Endothelial cell of umbilical vein (primary cell): Measurements from ENCODE around the gene RBM42. TPM values are rescaled to one million over a fixed set of nuclear protein-coding genes. Genes with fewer than 3 reads are reported as not detected.
A peak's percentile ranks its signal among the peaks of the same experiment; 100 is the strongest.

Source experiments
- BruUV-seq: library from RNA; stranded (reverse); fragments of 400-500 nt; replicated peaks from 2 replicates; lab custom pipeline; 2021; lab: Mats Ljungman, UMichigan
- CTCF ChIA-PET: fragments of 300-600, 350-600 bp; sonication (Branson Sonifier 250); formaldehyde crosslinking; loops from one replicate; lab custom pipeline; 2021; ENCODE audit warnings: antibody characterized with exemption, inconsistent platforms; lab: Charles Lee
- POLR2A ChIA-PET: fragments of 300-600, 350-600 bp; sonication (Branson Sonifier 250); formaldehyde crosslinking; loops from one replicate; lab custom pipeline; 2021; ENCODE audit warnings: antibody characterized with exemption, inconsistent platforms; lab: Charles Lee
- DNase-seq: peaks from one replicate; pipeline ENCODE4 v3.0.0-alpha.2; 2011; ENCODE audit warnings: low read depth, low spot score
- FAIRE-seq: peaks from 2 replicates; lab custom pipeline; 2011; peaks lifted over from hg19 to GRCh38; lab: Jason Lieb, UNC
- H2AFZ ChIP-seq: 2 replicates; pipeline ENCODE4 v1.6.0; 2012; ENCODE audit warnings: low read depth, low read length, control low read depth, inconsistent platforms
- H3K27ac ChIP-seq: 2 replicates; pipeline ENCODE4 v1.5.1; 2011; ENCODE audit warnings: low read depth, mild to moderate bottlenecking, control low read depth, low read length, moderate library complexity; ENCODE audit not compliant: insufficient read depth
- H3K27me3 ChIP-seq, 2 experiments: 2 replicates each; pipeline versions ENCODE4 v1.6.0 to v1.6.1; 2011; ENCODE audit warnings: low read length in 2 of 2, mixed read lengths in 1 of 2; ENCODE audit not compliant: control insufficient read depth in 2 of 2, insufficient read depth in 2 of 2
- H3K36me3 ChIP-seq, 2 experiments: 2 replicates in 1 of 2; 3 replicates in 1 of 2; pipeline ENCODE4 v1.5.1; 2011; ENCODE audit warnings: low read length in 2 of 2, mild to moderate bottlenecking in 1 of 2, moderate library complexity in 1 of 2; ENCODE audit not compliant: control insufficient read depth in 2 of 2, insufficient read depth in 2 of 2; ENCODE audit errors: extremely low read depth in 1 of 2
- H3K4me1 ChIP-seq: 3 replicates; pipeline ENCODE4 v1.5.1; 2011; ENCODE audit warnings: mild to moderate bottlenecking, low read length; ENCODE audit not compliant: control insufficient read depth, insufficient read depth; ENCODE audit errors: extremely low read depth
- H3K4me2 ChIP-seq: 2 replicates; pipeline ENCODE4 v1.6.1; 2011; ENCODE audit warnings: low read length, control low read depth, mixed read lengths; ENCODE audit not compliant: insufficient read depth
- H3K4me3 ChIP-seq, 3 experiments: fragments of 200-600 bp in 1 of 3; sonication (generic), shearing (Covaris generic) in 1 of 3; replicated peaks in 1 of 3; 2 replicates each; pipeline ENCODE4 v1.5.1; 2011 to 2016; ENCODE audit warnings: control low read depth in 3 of 3, low read length in 3 of 3, mild to moderate bottlenecking in 2 of 3, inconsistent platforms in 1 of 3, low read depth in 1 of 3, moderate library complexity in 1 of 3; ENCODE audit not compliant: insufficient read depth in 1 of 3
- H3K79me2 ChIP-seq: 2 replicates; pipeline ENCODE4 v1.6.0; 2012; ENCODE audit warnings: low read length, inconsistent platforms; ENCODE audit not compliant: control insufficient read depth, insufficient read depth
- H3K9ac ChIP-seq: replicated peaks from 2 replicates; pipeline ENCODE3; 2011; ENCODE audit warnings: low read length, control low read depth; ENCODE audit not compliant: insufficient read depth; ENCODE audit errors: extremely low read depth
- H3K9me1 ChIP-seq: replicated peaks from 3 replicates; pipeline ENCODE4 v1.6.0; 2011; ENCODE audit warnings: mild to moderate bottlenecking, low read length; ENCODE audit not compliant: control insufficient read depth, insufficient read depth; ENCODE audit errors: extremely low read depth
- H3K9me3 ChIP-seq: replicated peaks from 2 replicates; pipeline ENCODE4 v1.5.1; 2012; ENCODE audit warnings: low read length, inconsistent platforms; ENCODE audit not compliant: control insufficient read depth, insufficient read depth
- H4K20me1 ChIP-seq: replicated peaks from 2 replicates; pipeline ENCODE3; 2011; ENCODE audit warnings: mild to moderate bottlenecking, low read length; ENCODE audit not compliant: control insufficient read depth, insufficient read depth; ENCODE audit errors: extremely low read depth
- CTCF ChIP-seq, 2 donors: IDR thresholded peaks; 1 replicate in 1 of 2; 2 replicates in 1 of 2; pipeline ENCODE4 v1.5.1; 2011; ENCODE audit warnings: low read length in 2 of 2, mild to moderate bottlenecking in 2 of 2, moderate library complexity in 2 of 2, control low read depth in 1 of 2, inconsistent platforms in 1 of 2, low read depth in 1 of 2; ENCODE audit not compliant: insufficient read depth in 1 of 2; ENCODE audit errors: extremely low read depth in 1 of 2
- EZH2 ChIP-seq: IDR thresholded peaks from 2 replicates; pipeline ENCODE4 v1.6.1; 2012; ENCODE audit warnings: borderline replicate concordance, low read depth, mild to moderate bottlenecking, moderate library complexity, low read length, inconsistent platforms; ENCODE audit not compliant: severe bottlenecking
- FOS ChIP-seq: IDR thresholded peaks from 2 replicates; pipeline ENCODE4 v1.6.1; 2011; ENCODE audit warnings: mild to moderate bottlenecking, low read length, moderate library complexity, borderline replicate concordance; ENCODE audit not compliant: insufficient read depth
- GATA2 ChIP-seq: IDR thresholded peaks from 2 replicates; pipeline ENCODE4 v1.7.0; 2011; ENCODE audit warnings: low read depth, mild to moderate bottlenecking, moderate library complexity, mixed read lengths, low read length; ENCODE audit not compliant: insufficient read length, insufficient read depth
- JUN ChIP-seq: IDR thresholded peaks from 2 replicates; pipeline ENCODE4 v1.6.1; 2011; ENCODE audit warnings: borderline replicate concordance, low read depth; ENCODE audit not compliant: insufficient read length, insufficient read depth
- MYC ChIP-seq: IDR thresholded peaks from one replicate; pipeline ENCODE4 v1.6.1; 2011; ENCODE audit warnings: mild to moderate bottlenecking, low read depth, low read length
- POLR2A ChIP-seq: IDR thresholded peaks from 2 replicates; pipeline ENCODE4 v1.6.1; 2012; ENCODE audit warnings: low read depth, mild to moderate bottlenecking, control low read depth, low read length
- POLR2AphosphoS5 ChIP-seq: IDR thresholded peaks from 2 replicates; pipeline ENCODE4 v1.6.1; 2012; ENCODE audit warnings: low read depth, mild to moderate bottlenecking, control low read depth, low read length, moderate library complexity; ENCODE audit not compliant: insufficient read depth
- dilution Hi-C: fragments of 300-500 bp; cut with MboI; formaldehyde crosslinking; loops from one replicate; pipeline ENCODE4 v1.15.0; 2019; ENCODE audit warnings: low sequenced_read_pairs; ENCODE audit not compliant: extremely low pct_ligation_motif_present
- intact Hi-C: fragments of 100-400 bp; cut with micrococcal nuclease; formaldehyde crosslinking; loops from one replicate; pipeline ENCODE4 v1.10.0; 2022
- polyA plus RNA-seq, 4 experiments: library from polyadenylated mRNA; depleted of rRNA in 3 of 4; stranded (reverse) in 3 of 4; unstranded in 1 of 4; fragments of >200 nt; gene quantifications; 2 replicates each; pipeline versions ENCODE4 v1.2.1 to v1.2.3, GENCODE V29; 2011 to 2012; ENCODE audit warnings: missing spikeins in 1 of 4
- total RNA-seq: library from RNA; stranded (reverse); gene quantifications from 2 replicates; pipeline ENCODE4 v1.2.3, GENCODE V29; 2021
- TF ChIP-seq, protein P1 (sequence below): IDR thresholded peaks from 2 replicates; pipeline ENCODE4 v1.6.1; 2011; ENCODE audit not compliant: insufficient read depth, insufficient read length

Gene RBM42
- total and polyA plus RNA-seq, 2 donors (not counting 3 experiments of a cell fraction or from before 2014, with no cell fraction given) = 78.3 to 97.3 TPM

DNA sequence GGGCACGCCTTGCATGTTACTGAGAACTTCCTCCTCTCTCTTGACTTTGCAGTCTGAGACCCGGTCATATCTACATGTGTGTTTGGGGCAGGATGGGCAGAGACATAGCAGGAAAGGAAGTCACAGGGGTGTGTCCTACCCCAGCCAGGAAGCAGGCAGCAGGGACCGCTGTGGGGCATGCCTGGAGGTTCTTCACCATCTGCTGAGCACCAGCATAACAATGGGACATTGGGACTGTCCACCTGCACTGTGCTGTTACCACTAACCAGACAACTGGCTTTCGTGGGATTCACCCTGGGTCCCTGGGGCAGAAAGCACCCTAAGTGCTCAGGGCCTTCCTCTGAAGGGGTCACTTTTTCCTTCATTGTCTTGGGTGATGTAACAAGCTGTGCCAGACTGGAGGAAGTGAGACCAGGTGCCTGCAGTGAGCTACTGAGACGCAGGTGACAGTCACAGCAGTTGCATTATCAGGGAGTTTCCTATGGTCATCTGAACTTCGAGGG lies 18.9 kb upstream of the RBM42 start:
- Histone ChIP-seq H3K4me3 (no peak overlapping the region), H3K4me2 (no peak overlapping the region), H3K4me1 (peaks cover 3% of the 10 kb centered on the region), H4K20me1 (no peaks in the 10 kb centered on the region), H2AFZ (no peak overlapping the region), H3K9me1 (no peaks in the 10 kb centered on the region), H3K9me3 (no peaks in the 10 kb centered on the region), H3K27ac (no peak overlapping the region), H3K79me2 (no peaks in the 10 kb centered on the region), H3K27me3 (no peaks in the 10 kb centered on the region), H3K36me3 (no peaks in the 10 kb centered on the region), H3K9ac (no peak overlapping the region)
- ChIA-PET CTCF (no interaction called here), POLR2A (no interaction called here)
- TF ChIP-seq FOS = no peak
- intact Hi-C loops = no loop called here
- no peak for DNase-seq
- dilution Hi-C loops = no loop called here
- FAIRE-seq = no peak
- BruUV-seq = no TSS peak

DNA sequence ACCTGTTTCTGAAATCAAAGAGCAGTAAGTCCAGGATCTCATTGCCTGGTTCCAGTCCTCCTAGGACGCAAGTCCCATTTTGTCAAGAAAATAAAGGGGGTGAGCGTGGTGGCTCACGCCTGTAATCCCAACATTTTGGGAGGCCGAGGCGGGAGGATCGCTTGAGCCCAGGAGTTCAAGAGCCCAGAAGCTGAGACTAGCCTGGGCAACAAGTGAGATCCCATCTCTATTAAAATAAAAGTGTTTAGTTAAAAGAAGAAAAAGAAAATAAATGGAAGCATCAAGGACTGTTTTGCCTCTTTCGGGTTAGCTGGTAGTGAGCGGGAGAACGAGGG lies 16.6 kb upstream of the RBM42 start:
- peak overlapping the region; percentile 93 for H3K4me2 ChIP-seq
- peak overlapping the region; percentile 87 for H2AFZ ChIP-seq
- TF ChIP-seq GATA2 (no peak), POLR2AphosphoS5 (no peak), FOS (no peak), EZH2 (no peak), MYC (no peak), POLR2A (no peak), CTCF (IDR thresholded peaks at IDR 0.05; ENCODE audit: extremely low read depth in 1 of 2, insufficient read depth in 1 of 2, low read depth in 1 of 2, low read length in 2 of 2) (no peak), JUN (no peak)
- TF ChIP-seq, protein P1, sequence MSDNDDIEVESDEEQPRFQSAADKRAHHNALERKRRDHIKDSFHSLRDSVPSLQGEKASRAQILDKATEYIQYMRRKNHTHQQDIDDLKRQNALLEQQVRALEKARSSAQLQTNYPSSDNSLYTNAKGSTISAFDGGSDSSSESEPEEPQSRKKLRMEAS = no peak
- BruUV-seq = no TSS peak
- no peaks in the 10 kb centered on the region for H3K27me3 ChIP-seq
- H3K9ac ChIP-seq = no peak overlapping the region
- no peaks in the 10 kb centered on the region for H3K9me3 ChIP-seq
- DNase-seq = no peak
- peak overlapping the region in 2 of 3 experiments; percentile 76 to 84 for H3K4me3 ChIP-seq
- no peak overlapping the region for H3K27ac ChIP-seq
- intact Hi-C loops (loop anchor here (1.0 kb wide), 3 partner anchors 16 to 67 kb away; partner anchors contain the start of gene TMEM147), dilution Hi-C loops (no loop called here)
- no peaks in the 10 kb centered on the region for H3K36me3 ChIP-seq
- peaks cover 3% of the 10 kb centered on the region for H3K4me1 ChIP-seq
- no peak for FAIRE-seq
- no peaks in the 10 kb centered on the region for H3K9me1 ChIP-seq
- H4K20me1 ChIP-seq = no peaks in the 10 kb centered on the region
- POLR2A ChIA-PET = no interaction called here
- CTCF ChIA-PET = no interaction called here
- no peaks in the 10 kb centered on the region for H3K79me2 ChIP-seq
